Measurements from ENCODE around the gene LCN6. TPM values are rescaled to one million over a fixed set of nuclear protein-coding genes. Genes with fewer than 3 reads are reported as not detected.

The LCN6 gene
- total and polyA plus RNA-seq, 9 of the 15 experiments (the other 6 are each of a cell fraction or from before 2014, with no cell fraction given) = 0.10 to 0.45 (median 0.37) TPM; not detected in 5

- no peak overlapping the region for H3K4me3 ChIP-seq
- BruUV-seq (replicated peaks) = no TSS peak
- H3K4me1 ChIP-seq (replicated peaks in 1 of 2; ENCODE audit: control insufficient read depth in 2 of 2, insufficient read depth in 2 of 2, low read length in 2 of 2) = peaks cover 16 to 98% of the 10 kb centered on the region in 2 experiments
- no peaks in the 10 kb centered on the region for H3K9me1 ChIP-seq (ENCODE audit: control insufficient read depth, insufficient read depth, low read length)
- CTCF ChIA-PET (ENCODE audit: low intra/inter-chr PET ratio) = no interaction called here
- H3K27me3 ChIP-seq (ENCODE audit: control insufficient read depth in 2 of 2, insufficient read depth in 2 of 2, low read length in 2 of 2) = peaks cover 0 to 5% of the 10 kb centered on the region in 2 experiments; a peak in 3 of 5 replicates
- H3K9ac ChIP-seq (ENCODE audit: insufficient read depth in 1 of 2, low read depth in 2 of 2, low read length in 2 of 2) = peak overlapping the region in 1 of 2 experiments; percentile 45; a peak in 1 of 4 replicates
- TF ChIP-seq ZBTB8A (IDR thresholded peaks at IDR 0.05; ENCODE audit: partially characterized antibody) (no peak), SETDB1 (IDR thresholded peaks at IDR 0.05; ENCODE audit: low read length) (no peak), ZNF408 (CRISPR knock-in tag; IDR thresholded peaks at IDR 0.05; ENCODE audit: low read depth) (no peak), ZNF24 (IDR thresholded peaks at IDR 0.05) (no peak), POLR3G (IDR thresholded peaks at IDR 0.05; ENCODE audit: extremely low read depth, insufficient read length, insufficient replicate concordance) (no peak), ZBTB9 (CRISPR knock-in tag; IDR thresholded peaks at IDR 0.05) (no peak), E2F6 (IDR thresholded peaks at IDR 0.05; ENCODE audit: borderline replicate concordance in 1 of 2, extremely low read depth in 1 of 2, insufficient read depth in 1 of 2, insufficient read length in 1 of 2, low read depth in 1 of 2, low read length in 1 of 2, poor library complexity in 1 of 2, severe bottlenecking in 1 of 2) (no peak), CREB5 (CRISPR knock-in tag; IDR thresholded peaks at IDR 0.05) (no peak)
- TF ChIP-seq, protein P1, sequence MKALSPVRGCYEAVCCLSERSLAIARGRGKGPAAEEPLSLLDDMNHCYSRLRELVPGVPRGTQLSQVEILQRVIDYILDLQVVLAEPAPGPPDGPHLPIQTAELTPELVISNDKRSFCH (CRISPR knock-in tag; IDR thresholded peaks at IDR 0.05) = no peak
- TF ChIP-seq, protein P1 (tag; IDR thresholded peaks at IDR 0.05) = no peak
- H3K4me2 ChIP-seq (ENCODE audit: insufficient read depth, low read length) = no peak overlapping the region
- H3K9me3 ChIP-seq (replicated peaks; ENCODE audit: control insufficient read depth, insufficient read depth, low read depth, low read length) = no peaks in the 10 kb centered on the region
- DNase-seq (ENCODE audit: extremely low read depth in 1 of 4, low spot score in 3 of 4) = no peak
- H3K36me3 ChIP-seq (ENCODE audit: control insufficient read depth, insufficient read depth, low read length) = no peaks in the 10 kb centered on the region
- intact Hi-C loops (cut with micrococcal nuclease) (no loop called here), in situ Hi-C loops (cut with MboI) (no loop called here)
- H3K79me2 ChIP-seq (ENCODE audit: control insufficient read depth, insufficient read depth, low read length) = no peaks in the 10 kb centered on the region
- WGBS (ENCODE audit: insufficient coverage, low coverage, missing lambda C conversion rate) = 55% methylated on average over 16 of the region's 16 CpGs
- no peak for FAIRE-seq
- H4K20me1 ChIP-seq (replicated peaks; ENCODE audit: control insufficient read depth, insufficient read depth, low read length) = no peaks in the 10 kb centered on the region
- no peak for ATAC-seq
- POLR2A ChIA-PET = interaction anchor here (1.9 to 2.0 kb wide), 2 partner anchors 16 kb away, joined by 6 to 17 read pairs; no protein-coding TSS in a partner anchor
- H2AFZ ChIP-seq (ENCODE audit: low read depth, low read length) = no peak overlapping the region
- H3K27ac ChIP-seq (ENCODE audit: extremely low read depth, low read depth, low read length) = no peak overlapping the region
Observed at GRCh38 chr9:136743639-136744211, 4.6 kb downstream of the LCN6 start.

All from K562 (cell line).